A549 (cell line): ENCODE measurements around the gene IFNLR1. TPM values are rescaled to one million over a fixed set of nuclear protein-coding genes. Genes with fewer than 3 reads are reported as not detected.

Experiments
- ATAC-seq, 2 experiments: fragments of 200-7000 bp in 1 of 2; fragments of >200 bp in 1 of 2; cut with Nextera tagmentation in 1 of 2; cut with Tn5 transposase in 1 of 2; 3 replicates each; pipeline versions ENCODE4 v1.8.0 to v1.9.1; 2018 to 2020; ENCODE audit warnings: mild to moderate bottlenecking in 1 of 2, moderate library complexity in 1 of 2
- CTCF ChIA-PET: fragments of 300-600 bp; sonication (Branson Sonifier 250); formaldehyde crosslinking; extraction: SDS; loops from one replicate; lab custom pipeline; 2021; ENCODE audit warnings: antibody characterized with exemption, inconsistent platforms; lab: Yijun Ruan, JAX
- POLR2A ChIA-PET: fragments of 350-600 bp; formaldehyde crosslinking; extraction: SDS; loops from one replicate; lab custom pipeline; 2021; ENCODE audit warnings: antibody characterized with exemption, inconsistent platforms; lab: Yijun Ruan, JAX
- DNase-seq, 2 experiments: peaks; one replicate each; pipeline versions ENCODE4 v3.0.0 to v3.0.0-alpha.2; 2011 to 2016; ENCODE audit warnings: low read depth in 1 of 2, low spot score in 1 of 2
- FAIRE-seq: peaks from 2 replicates; lab custom pipeline; 2011; peaks lifted over from hg19 to GRCh38; lab: Jason Lieb, UNC
- H3K27ac ChIP-seq, 2 experiments: fragments of >200 bp; sonication (Bioruptor Twin); formaldehyde crosslinking; 3 replicates each; pipeline ENCODE4 v1.5.1; 2016 to 2017
- H3K4me1 ChIP-seq: fragments of >200 bp; sonication (Bioruptor Twin); formaldehyde crosslinking; 3 replicates; pipeline ENCODE4 v1.6.1; 2016
- H3K4me2 ChIP-seq: fragments of >200 bp; sonication (Bioruptor Twin); formaldehyde crosslinking; 3 replicates; pipeline ENCODE4 v1.6.1; 2016
- H3K4me3 ChIP-seq: fragments of >200 bp; sonication (Bioruptor Twin); formaldehyde crosslinking; 3 replicates; pipeline ENCODE4 v1.5.1; 2016
- H3K9me3 ChIP-seq: fragments of >200 bp; sonication (Bioruptor Twin); formaldehyde crosslinking; 3 replicates; pipeline ENCODE4 v1.6.1; 2016
- CBX2 ChIP-seq: fragments of 200-600 bp; sonication (generic); IDR thresholded peaks from 2 replicates; pipeline ENCODE4 v1.6.1; 2016; ENCODE audit warnings: low read depth, mild to moderate bottlenecking, borderline replicate concordance
- CBX8 ChIP-seq: fragments of 200-600 bp; sonication (generic); IDR thresholded peaks from 2 replicates; pipeline ENCODE4 v1.6.1; 2016
- CHD4 ChIP-seq: fragments of 200-600 bp; sonication (generic); IDR thresholded peaks from 2 replicates; pipeline ENCODE4 v1.6.1; 2016; ENCODE audit warnings: antibody characterized with exemption, mild to moderate bottlenecking, borderline replicate concordance
- CTCF ChIP-seq: fragments of >200 bp; sonication (Bioruptor Twin); formaldehyde crosslinking; IDR thresholded peaks from 3 replicates; pipeline ENCODE4 v1.5.1; 2016
- E2F6 ChIP-seq: IDR thresholded peaks from 2 replicates; pipeline ENCODE4 v1.6.1; 2012; ENCODE audit warnings: low read depth, borderline replicate concordance
- FOSB ChIP-seq: fragments of 250-450 bp; sonication (Bioruptor Pico); IDR thresholded peaks from 2 replicates; pipeline ENCODE4 v1.5.0; 2020; ENCODE audit warnings: mild to moderate bottlenecking, moderate library complexity
- FOSL2 ChIP-seq, 2 experiments: fragments of 450-650 bp in 1 of 2; fragments of >200 bp in 1 of 2; sonication (Bioruptor Twin) in 1 of 2; formaldehyde crosslinking; IDR thresholded peaks; 2 replicates each; pipeline versions ENCODE4 v1.5.0 to v1.6.1; 2016 to 2020; ENCODE audit warnings: mild to moderate bottlenecking in 1 of 2, moderate library complexity in 1 of 2
- FOXS1 ChIP-seq: fragments of 250-450 bp; sonication (Bioruptor Pico); IDR thresholded peaks from 2 replicates; pipeline ENCODE4 v1.5.0; 2020; ENCODE audit warnings: mild to moderate bottlenecking, moderate library complexity
- HES2 ChIP-seq: fragments of >200 bp; sonication (Bioruptor Twin); formaldehyde crosslinking; IDR thresholded peaks from 2 replicates; pipeline ENCODE4 v1.6.1; 2016
- JUNB ChIP-seq: fragments of >200 bp; sonication (Bioruptor Twin); formaldehyde crosslinking; IDR thresholded peaks from 2 replicates; pipeline ENCODE4 v1.6.1; 2016
- MAFK ChIP-seq: fragments of 450-650 bp; IDR thresholded peaks from 2 replicates; pipeline ENCODE4 v1.6.1; 2014; ENCODE audit not compliant: partially characterized antibody
- MAX ChIP-seq: IDR thresholded peaks from 2 replicates; pipeline ENCODE4 v1.6.1; 2012
- NFE2L2 ChIP-seq: fragments of 150-350 bp; conservative IDR thresholded peaks from 2 replicates; pipeline ENCODE4 v1.6.1; 2014; ENCODE audit warnings: low read length
- PHF8 ChIP-seq: fragments of 200-600 bp; sonication (generic); IDR thresholded peaks from 2 replicates; pipeline ENCODE4 v1.6.1; 2016; ENCODE audit warnings: low read depth, mild to moderate bottlenecking, antibody characterized with exemption, moderate library complexity, borderline replicate concordance
- POLR2AphosphoS2 ChIP-seq: conservative IDR thresholded peaks from 2 replicates; pipeline ENCODE4 v1.6.1; 2012; ENCODE audit warnings: low read length, improper control_type of control experiment, inconsistent platforms
- RARB ChIP-seq: fragments of 250-450 bp; sonication (Bioruptor Pico); IDR thresholded peaks from 2 replicates; pipeline ENCODE4 v1.8.0; 2021; ENCODE audit warnings: mild to moderate bottlenecking, moderate library complexity
- REST ChIP-seq: fragments of 200-600 bp; sonication (generic); IDR thresholded peaks from 2 replicates; pipeline ENCODE4 v1.6.1; 2016; ENCODE audit warnings: antibody characterized with exemption, mild to moderate bottlenecking, moderate library complexity
- TP53 ChIP-seq: fragments of 250-450 bp; sonication (Bioruptor Pico); IDR thresholded peaks from 2 replicates; pipeline ENCODE4 v1.5.0; 2021; ENCODE audit warnings: mild to moderate bottlenecking, moderate library complexity
- ZFP36 ChIP-seq: fragments of 450-650 bp; IDR thresholded peaks from 2 replicates; pipeline ENCODE4 v1.6.1; 2014; ENCODE audit warnings: borderline replicate concordance; ENCODE audit not compliant: partially characterized antibody
- ZSCAN20 ChIP-seq: fragments of 250-450 bp; sonication (Bioruptor Pico); IDR thresholded peaks from 2 replicates; pipeline ENCODE4 v1.8.0; 2022; ENCODE audit warnings: mild to moderate bottlenecking, moderate library complexity
- WGBS: methylation state at CpG from one replicate; pipeline ENCODE4 v1.1.6; 2017; ENCODE audit errors: missing lambda C conversion rate; 5-methylcytosine and 5-hydroxymethylcytosine counted together
- polyA plus RNA-seq, 4 experiments: library from polyadenylated mRNA; depleted of rRNA in 3 of 4; stranded (reverse); fragments of >200 nt; fragmentation: RNase III in 1 of 4; extraction: RNeasy Plus Mini Kit Qiagen cat#74134 plus additional on column Dnase treatment in 1 of 4; gene quantifications; 2 replicates in 3 of 4; 3 replicates in 1 of 4; pipeline ENCODE4 v1.2.3, GENCODE V29; 2011 to 2017

Gene IFNLR1
- polyA plus RNA-seq, 2 of the 4 experiments (the other 2 are of a cell fraction) = 0.84 to 1.3 TPM

DNA sequence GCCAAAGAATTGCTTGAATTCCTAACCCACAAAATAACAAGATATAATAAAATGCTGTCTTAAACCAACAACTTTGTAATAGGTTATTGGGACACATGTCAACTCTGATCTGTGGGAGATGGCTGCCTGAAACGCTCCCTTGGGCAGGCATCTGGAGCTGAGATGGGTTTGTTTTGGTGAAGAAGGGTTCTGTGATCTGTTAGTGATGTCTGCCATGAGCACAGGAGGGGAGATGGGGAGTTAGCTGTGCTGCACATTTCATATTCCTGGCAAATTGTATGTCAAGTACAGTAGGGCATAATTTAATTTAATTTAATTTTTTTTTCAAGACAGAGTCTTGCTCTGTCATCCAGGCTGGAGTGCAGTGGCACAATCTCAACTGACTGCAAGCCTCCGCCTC, 34.2 kb upstream of the IFNLR1 start:
- FAIRE-seq = no peak
- no peak for DNase-seq
- CTCF ChIA-PET = interaction anchor here (0.6 to 3.6 kb wide), 5 partner anchors 22 to 172 kb away, joined by 3 to 14 read pairs (median 3); no protein-coding TSS in a partner anchor
- no peak for ATAC-seq
- POLR2A ChIA-PET = no interaction called here
- no peak for TF ChIP-seq FOSB
- no peak for TF ChIP-seq E2F6
- no peak for TF ChIP-seq FOSL2 (IDR thresholded peaks at IDR 0.05)
- no peak for TF ChIP-seq FOSL2 (CRISPR knock-in tag; IDR thresholded peaks at IDR 0.05)
- TF ChIP-seq MAX = no peak
- TF ChIP-seq CTCF = no peak
- TF ChIP-seq HES2 = no peak
- no peak for TF ChIP-seq CBX8
- no peak for TF ChIP-seq JUNB
- no peak for TF ChIP-seq RARB (CRISPR knock-in tag)
- no peak for TF ChIP-seq POLR2AphosphoS2
- no peak for TF ChIP-seq CHD4
- no peak for TF ChIP-seq TP53
- no peak for TF ChIP-seq ZSCAN20 (CRISPR knock-in tag)
- no peak for TF ChIP-seq CBX2
- no peak for TF ChIP-seq FOXS1
- no peak for TF ChIP-seq ZFP36
- no peak for TF ChIP-seq MAFK
- TF ChIP-seq REST = no peak
- TF ChIP-seq NFE2L2 = no peak
- no peak for TF ChIP-seq PHF8
- no peaks in the 10 kb centered on the region for H3K9me3 ChIP-seq
- no peak overlapping the region for H3K4me2 ChIP-seq
- H3K4me1 ChIP-seq = peaks cover 9% of the 10 kb centered on the region
- H3K4me3 ChIP-seq = no peak overlapping the region
- WGBS = 32% methylated on average over 2 of the region's 2 CpGs
- no peak overlapping the region for H3K27ac ChIP-seq
